Measurements from ENCODE around the gene TP53RK. TPM values are rescaled to one million over a fixed set of nuclear protein-coding genes. Genes with fewer than 3 reads are reported as not detected.
"Not testable (repeated sequence)": the region's sequence is repeated elsewhere in the genome, so short reads cannot be mapped to it uniquely, and the experiment has no call there.

TP53RK gene
- total RNA-seq, 1 experiment from 2014 or later: 26.8 TPM

DNA sequence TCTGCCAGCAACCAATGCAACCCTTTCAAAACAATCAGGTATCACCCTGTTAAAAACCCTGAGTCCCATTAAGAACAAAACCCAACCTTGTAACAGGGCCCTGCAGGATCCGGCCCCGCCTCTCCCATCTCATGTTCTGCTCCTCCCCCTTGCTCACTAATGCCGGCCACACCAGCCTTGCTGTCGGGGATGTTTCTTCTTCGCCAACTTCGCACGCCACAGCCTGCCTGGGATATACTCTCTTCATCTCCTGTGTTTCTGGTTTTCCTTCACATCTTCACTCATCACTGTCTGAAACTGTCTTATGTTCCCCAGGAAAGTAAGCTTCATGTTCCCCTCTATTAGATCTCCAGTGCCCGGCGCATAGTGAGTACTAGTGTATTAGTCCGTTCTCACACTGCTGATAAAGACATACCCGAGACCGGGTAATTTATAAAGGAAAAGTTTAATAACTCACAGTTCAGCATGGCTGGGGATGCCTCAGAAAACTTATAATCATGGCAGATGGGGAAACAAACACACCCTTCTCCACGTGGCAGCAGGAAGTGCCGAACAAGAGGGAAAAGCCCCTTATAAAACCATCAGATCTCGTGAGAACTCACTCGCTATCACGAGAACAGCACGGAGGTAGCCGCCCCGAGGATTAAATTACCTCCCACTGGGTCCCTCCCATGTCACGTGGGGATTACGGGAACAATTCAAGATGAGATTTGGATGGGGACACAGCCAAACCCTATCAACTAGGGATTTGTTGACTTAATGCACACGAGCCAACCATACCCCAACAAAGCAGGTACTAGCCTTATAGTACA is 5.1 kb downstream of the TP53RK start:
- no peak for DNase-seq (ENCODE audit: low read depth)

DNA sequence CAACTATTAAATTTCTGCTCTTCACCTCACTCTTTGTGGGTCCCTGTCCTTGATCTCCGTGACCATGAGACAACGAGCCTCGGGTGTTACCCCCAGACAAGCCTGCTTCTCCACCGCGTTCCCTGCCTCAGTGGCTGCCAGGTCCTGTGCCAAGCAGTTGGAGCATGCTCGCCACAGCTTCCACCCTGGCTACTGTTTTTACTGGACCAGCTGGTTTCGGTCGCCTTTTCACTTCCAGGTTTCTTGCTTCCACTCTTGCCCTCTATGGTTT is 5.6 kb downstream of the TP53RK start:
- DNase-seq (ENCODE audit: low read depth): no peak

DNA sequence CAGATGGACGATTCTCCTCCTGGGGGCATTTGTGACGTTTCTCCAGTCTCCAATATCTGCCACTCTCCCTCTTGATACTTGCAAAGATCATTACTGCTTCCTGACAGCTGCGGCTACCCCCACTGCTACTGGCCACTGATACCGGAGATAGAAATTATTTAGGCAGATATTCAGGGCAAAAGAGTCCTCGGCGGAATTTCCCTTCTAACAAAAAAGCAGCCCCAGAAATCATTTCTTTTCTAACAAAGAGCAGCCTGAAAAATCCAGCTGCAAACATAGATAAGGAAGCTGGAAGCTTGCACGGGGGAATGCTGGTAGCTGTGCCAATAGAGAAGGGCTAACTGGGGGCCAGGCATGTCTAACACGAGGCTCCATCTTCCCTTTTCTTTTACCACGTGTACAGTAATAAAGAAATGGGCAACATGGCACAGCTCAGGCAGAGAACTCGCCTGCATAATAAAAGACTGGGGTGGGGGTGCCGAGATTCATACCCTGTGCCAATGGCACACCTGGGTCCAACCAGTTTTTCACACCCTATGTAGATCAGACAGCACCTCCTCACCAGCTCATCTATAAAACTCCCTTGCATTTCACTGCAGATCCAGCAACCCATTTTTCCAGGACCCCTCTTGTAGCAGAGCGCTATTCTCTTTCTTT is 6.1 kb downstream of the TP53RK start:
- no peak for DNase-seq (ENCODE audit: low read depth)

DNA sequence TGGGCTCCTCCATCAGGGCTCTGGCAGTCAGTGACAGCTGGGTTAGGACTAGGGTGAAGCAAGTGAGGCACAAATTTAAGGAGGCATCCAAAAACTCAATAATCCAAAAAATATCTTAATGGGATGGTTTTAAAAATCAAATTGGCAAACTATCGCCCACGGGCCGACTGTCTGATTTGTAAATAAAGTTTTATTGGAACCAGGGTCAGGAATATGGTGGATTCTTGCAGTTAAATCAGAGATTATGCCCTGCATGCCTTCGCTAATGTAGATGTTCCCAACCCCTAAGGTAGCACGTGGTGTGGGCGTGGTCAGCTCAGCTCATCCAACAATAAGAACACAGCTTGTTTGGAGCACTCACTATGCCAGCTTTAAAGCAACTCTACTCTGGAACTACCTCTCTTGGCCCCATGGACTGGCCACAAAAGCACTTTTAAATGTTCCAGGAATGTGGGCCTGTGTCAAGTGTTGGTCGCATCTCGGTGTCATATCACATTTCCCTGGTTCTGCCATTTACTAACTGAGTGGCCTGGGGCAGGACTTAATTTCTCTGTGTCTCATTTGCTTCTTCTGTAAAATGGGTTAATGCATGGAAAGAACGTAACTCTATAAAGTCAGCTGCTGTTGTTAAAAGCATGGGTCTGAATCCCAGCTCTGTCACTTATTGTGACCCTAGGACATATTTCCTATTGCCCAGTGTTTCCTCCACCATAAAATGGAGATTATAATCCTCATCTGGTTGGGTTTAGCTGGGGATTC is 7.0 kb downstream of the TP53RK start:
- DNase-seq (ENCODE audit: low read depth): no peak

DNA sequence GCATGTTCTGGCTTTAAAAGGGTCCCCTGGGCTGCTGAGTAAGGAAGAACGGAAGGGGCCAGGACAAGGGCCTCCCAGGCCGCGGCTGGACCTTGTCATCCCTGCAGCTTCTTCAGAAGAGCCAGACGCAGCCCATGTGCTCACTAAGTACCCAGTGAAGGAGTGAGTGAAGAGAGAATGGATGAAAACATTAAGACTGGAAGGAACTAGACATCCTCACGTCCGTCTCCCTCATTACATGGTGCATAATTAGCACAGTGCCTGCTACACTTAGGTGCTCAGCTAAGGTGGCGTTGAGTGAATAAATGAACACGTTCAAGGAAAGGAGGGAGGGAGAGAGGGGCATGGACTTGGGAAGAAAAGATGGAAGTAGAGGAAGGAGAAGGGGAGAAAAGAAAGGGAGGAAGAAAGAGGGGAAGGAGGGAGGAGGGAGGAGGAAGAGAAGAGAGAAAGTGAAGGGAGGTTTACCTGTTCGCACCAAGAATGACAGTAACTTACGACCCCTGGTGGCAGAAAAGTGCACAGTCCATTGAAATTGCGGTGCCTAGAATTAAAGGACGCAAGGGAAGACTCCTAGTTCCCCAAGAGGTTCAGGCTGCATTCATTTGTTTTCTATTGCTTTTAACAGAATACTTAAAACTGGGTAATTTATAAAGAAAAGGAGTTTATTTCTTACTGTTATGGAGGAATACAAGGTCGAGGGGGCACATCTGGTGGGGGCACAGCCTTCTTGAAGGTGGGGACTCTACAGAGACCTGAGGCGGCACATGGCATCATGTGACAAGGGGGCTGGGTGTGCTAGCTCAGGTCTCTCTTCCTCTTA is 8.0 kb downstream of the TP53RK start:
- DNase-seq (ENCODE audit: low read depth): peak; percentile 37

DNA sequence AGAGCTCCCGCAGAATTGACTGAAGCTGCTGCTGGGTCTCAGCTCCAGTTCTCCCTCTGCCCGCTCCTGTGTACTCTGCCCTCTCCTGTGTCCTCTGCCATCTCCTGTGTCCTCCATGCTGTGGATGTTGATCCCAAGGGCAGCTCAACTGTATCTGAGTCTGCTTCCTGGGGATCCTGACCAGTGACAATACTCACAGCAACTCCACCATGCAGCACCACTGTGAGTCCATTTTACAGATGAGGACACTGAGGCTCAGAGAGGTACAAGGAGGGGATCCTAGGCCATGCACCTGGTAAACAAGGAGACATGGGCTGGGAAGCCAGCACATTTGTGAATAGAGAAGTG is 8.6 kb downstream of the TP53RK start:
- no peak for DNase-seq (ENCODE audit: low read depth)

DNA sequence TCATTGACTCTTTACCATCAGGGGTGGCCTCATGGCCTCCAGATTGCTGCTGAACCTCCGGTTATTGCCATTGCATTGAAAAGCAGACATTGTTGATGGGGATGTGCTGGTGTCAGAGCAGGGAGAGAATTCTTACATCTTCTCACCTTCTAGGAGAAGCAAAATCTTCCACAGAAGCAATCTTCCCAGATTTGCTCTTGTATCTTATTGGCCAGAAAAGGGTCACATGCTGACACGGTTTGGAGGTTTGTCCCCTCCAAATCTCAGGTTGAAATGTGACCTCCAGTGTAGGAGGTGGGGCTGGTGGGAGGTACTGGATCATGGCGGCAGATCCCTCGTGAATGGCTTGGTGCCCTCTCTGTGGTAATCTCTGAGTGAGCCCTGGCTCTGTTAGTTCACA is 10.7 kb downstream of the TP53RK start:
- no peak for DNase-seq (ENCODE audit: low read depth)

DNA sequence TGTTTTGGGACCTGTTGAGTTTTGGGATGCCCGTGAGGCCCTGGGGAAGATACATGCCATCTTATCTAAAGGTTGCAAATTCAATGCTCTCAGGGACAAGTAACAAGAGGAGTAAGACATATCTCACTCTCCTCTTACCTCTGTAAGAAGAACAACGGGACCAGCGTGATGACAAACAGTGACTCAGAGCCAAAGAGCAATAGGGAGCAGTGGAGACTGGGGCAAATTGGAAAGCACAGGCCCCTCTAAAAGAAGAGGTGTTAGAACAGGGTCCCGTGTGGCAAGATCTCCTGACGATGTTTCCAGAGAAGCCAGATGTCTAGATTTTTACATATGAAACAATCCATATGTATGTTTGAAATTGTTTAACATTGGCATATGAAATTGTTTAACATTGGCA is 11.6 kb downstream of the TP53RK start:
- no peak for DNase-seq (ENCODE audit: low read depth)

DNA sequence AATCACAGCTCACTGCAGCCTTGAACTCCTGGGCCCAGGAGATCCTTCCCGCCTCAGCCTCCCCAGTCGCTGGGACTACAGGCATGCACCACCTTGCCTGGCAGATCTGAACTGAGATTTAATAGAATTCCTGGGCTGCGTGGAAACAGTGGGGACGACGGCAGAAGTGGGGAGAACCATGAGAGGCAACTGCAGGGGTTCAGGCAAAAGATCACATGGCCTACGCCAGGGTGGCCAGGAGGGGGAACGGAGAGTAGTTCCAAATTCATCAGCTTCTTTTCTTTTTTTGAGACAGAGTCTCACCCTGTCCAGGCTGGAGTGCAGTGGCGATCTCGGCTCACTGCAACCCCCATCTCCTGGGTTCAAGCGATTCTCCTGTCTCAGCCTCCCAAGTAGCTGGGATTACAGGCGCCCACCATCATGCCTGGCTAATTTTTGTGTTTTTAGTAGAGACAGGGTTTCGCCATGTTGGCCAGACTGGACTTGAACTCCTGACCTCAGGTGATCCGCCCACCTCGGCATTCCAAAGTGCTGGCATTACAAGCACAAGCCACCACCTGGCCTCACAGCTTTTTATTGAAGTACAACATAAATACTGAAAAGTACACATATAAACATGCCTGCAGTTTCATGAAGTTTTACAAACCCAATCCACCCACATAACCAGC is 12.5 kb downstream of the TP53RK start:
- DNase-seq (ENCODE audit: low read depth): not testable (repeated sequence)

DNA sequence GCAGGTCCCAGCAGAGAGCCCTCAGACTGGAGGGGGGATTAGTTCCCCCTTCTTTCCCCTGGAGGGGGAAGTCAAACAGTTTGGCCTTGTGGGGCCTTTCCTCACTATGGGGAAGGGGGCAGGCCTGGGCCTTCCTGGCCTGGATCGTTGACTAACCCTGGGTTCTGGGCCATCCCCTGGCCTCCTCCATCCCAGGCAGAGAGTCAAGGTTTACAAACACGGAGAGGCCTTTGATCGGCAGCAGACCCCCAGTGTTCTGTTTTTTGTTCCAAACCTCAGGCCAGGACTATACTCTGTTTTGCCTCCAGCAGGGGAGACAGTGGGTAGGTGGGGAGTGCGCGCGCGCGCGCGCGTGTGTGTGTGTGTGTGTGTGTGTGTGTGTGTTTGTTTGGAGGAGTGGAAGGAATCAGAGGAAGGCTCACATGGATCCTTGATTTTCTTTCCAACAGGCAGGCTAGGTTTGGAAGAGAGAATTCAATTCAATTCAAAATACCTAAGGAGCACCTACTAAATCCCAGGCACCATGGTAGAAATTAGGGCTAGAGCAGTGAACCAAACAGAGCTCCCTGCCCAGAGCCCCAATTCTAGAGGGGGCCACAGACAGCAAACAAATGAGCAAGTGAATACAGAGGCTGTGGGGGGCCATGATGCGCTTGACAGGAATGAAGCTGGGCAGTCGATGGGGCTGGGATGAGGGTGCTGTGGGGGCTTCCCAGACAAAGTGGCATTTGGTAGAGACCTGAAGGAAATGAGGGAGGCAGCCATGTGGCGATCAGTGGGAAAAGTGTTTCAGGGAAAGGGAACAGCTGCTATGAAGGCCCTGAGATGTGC is 14.8 kb downstream of the TP53RK start:
- no peak for DNase-seq (ENCODE audit: low read depth)

DNA sequence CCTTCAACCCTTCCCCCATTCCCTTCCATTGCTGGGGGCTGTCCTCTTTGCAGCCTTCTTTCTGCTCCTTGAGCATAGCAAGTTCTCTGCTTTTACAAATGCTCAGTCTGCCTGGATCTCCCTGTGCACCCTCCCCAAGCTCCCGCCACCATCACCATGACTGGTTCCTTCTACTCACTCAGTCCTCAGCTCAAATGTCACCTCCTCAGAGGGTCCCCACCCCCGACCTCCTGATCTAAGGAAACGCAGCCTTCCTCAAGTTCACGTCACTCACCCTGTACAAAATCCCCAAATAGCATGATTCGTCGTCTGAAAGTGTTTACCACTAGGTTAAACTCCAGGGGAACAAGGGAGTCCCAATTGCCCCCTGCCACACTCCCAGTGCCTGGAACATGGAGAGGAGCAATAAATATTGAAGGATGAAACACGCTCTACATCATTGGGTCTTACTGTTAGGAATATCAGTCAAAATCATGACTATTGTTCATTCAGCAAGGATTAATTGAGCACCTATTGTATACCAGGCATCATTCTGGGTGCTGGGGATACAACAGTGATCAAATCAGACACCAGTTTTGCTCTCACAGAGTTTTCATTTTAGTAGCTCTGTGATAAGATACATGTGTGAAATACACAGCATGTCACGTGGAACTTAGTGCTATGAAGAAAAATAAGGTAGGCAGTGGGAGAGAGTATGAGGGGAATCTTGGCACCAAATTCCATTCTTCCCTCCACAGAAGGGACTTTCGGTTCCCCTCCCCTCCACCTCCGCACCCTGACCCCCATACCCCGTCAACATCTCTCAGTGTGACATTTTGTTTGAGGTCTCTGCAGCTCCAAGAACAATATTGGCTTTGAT is 15.6 kb downstream of the TP53RK start:
- no peak for DNase-seq (ENCODE audit: low read depth)

DNA sequence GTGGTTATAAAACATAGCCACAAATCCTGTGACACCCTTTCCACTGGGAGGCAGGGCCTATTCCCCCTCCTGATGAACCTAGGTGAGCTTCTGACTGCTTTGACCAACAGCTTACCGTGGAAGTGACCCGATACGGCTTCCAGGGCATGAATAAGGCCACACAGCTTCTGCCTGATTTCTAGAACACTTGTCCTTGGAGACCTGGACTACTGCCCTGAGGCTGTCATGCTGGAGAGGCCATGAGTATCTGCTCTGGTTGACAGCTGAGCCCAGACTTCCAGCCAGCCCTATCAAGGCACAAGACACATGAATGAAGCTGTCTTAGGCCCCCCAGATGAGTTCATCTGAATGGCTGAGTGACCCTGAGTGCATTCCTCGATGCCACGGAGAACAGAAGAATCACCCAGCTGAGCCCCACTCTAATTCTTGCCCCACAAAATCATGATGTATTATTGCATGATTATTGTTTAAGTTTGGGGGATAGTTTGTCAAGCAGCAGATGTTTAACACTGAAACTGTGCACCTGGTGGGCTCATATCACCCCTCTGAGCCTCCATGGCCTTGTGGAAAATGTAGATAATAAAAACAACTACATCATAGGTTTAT is 16.6 kb downstream of the TP53RK start:
- DNase-seq (ENCODE audit: low read depth): no peak

DNA sequence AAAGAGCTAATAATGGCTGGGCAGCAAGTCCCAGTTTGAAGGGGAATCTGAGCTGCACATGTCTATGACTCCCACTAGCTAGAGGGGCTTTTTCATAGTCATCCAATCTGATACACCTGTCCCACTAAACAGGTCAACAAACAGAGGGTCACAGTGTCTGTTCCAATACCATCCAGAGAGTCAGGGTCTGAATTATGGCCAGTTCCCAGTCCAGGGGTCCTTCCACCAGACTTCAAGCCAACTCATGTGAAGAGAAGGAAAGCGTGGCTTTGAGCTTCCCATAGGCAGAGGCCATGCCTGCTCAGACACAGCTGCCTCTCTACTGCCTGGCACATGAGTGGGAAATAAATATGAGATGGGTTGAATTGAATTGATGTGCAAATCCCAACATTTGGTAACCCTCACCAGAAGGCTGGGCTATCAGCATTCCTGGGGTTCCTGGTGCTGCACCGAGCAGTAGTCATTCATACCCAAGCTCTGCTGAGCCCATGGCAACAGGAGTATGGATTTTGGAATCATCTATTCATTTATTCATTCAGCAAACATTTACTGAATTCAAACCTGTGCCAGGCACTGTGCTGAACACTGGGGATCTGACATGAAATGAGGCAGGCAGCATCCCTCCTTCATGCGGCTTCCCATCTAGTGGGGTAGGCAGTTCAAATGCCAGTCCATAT is 17.2 kb downstream of the TP53RK start:
- no peak for DNase-seq (ENCODE audit: low read depth)

DNA sequence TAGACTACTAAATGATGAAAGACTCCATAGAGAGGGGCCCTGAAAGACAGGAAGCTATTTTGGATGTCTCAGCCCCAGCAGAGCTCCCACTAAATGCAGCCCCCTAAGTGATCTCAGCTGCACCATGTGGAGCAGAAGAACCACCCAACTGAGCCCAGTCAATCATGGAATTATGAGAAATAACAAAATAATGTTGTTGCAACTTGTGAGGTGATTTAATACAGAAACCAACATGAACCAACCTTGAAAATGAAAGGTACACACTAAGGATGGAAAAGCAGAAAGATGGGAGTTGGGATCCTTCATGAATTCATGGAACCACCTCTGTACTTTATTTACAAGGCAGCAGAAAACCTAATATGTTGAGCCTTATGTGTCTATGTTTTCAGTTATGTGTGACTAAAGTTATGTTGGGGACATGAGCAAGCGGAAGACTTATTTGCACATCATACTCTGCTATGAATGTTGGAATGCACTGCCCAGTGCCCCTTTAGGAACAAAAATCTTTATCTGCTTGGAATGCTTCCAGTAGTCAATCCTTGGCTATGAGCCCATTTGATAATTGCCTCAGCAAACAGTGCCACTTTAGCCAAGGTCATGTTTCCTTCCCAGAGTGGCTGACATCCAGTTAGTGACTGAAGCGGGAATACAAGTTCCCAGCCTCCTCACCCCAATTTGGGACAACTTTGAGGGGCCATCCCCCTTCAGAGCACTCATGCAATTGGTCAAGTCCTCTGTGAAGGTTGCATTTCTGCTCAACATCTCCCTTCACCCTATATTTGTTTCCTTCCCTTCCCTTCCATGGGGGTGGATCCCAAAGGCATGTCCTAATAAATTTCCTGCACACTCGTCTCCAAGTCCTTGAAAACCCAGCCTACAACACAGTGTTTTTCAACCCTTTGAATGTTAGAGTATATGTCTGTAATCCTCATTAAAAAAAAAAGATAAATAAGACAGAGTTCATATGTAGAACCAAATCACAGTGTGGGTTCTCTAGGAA is 18.4 kb downstream of the TP53RK start:
- DNase-seq (ENCODE audit: low read depth): no peak

DNA sequence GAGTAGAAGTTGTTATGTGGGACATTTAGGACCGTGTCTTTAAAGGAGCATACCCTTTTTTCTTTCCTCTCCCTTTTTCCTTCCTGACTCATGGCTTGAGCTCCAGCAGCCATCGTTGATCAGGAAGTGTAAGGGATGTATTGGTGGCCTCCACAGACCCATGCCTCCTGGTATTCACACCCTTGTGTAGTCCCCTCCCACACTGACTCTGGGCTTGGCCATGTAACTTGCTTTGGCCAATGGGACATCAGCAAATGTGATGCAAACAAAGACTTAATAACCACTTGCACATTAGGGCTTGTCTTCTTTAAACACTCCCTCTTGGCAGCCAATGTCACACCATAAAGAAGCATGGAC is 19.0 kb downstream of the TP53RK start:
- no peak for DNase-seq (ENCODE audit: low read depth)

DNA sequence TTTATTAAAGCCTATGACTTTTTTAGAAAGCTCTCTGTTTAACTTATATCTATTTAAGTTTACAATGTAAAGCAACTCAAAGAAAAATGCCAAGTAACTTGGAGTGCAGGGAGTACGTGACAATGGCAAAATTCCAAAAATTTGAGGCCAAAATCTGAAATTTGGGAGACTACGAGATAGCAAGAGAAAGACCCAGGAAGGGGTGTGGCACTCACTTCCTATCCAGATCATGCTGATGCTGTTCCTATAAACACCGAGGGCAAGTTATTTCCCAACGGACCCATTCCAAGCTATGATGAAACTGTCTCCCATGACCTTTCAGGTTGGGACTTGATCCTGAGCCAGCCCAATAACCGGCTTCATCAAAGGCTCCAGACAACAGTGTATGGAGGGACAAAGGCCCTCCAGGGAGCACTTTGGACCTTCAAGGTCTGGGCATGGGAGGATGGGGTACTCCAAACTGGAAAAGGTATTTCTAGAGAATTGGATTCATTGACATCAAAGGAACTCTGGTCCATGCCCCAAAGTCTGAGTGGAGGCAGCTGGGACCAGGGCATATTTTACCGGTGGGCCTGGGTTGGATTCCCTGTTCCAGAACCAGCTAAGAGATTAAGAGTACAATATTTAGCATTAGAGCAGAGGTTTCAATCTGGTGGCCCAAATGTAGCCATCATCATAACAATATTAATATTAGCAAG is 22.3 kb downstream of the TP53RK start:
- no peak for DNase-seq (ENCODE audit: low read depth)

DNA sequence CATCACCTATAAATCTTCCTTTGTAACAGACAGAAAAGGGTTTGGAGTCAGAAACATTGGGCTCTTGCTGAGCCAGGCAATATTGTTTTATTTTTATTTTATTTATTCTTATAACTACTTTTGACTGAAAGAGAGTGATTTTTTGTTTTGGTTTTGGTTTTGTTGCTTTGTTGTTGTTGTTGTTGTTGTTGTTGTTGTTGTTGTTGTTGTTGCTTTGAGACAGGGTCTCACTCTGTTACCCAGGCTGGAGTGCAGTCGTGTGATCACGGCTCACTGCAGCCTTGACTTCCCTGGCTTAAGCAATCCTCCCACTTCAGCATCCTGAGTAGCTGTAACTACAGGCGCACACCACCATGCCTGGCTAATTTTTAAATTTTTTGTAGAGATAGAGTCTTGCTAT is 22.9 kb downstream of the TP53RK start:
- no peak for DNase-seq (ENCODE audit: low read depth)
